Lower leg skin (tissue), 3 donors: ENCODE data around the gene SPTLC2.

Experiments used
- CTCF ChIP-seq, 3 donors: fragments of 450-650 bp; IDR thresholded peaks; one replicate each; pipeline ENCODE4 v1.5.1; 2016; ENCODE audit warnings: antibody characterized with exemption in 3 of 3, mild to moderate bottlenecking in 3 of 3, moderate library complexity in 2 of 3
- POLR2A ChIP-seq, 2 donors: fragments of 450-650 bp; IDR thresholded peaks; one replicate each; pipeline ENCODE4 v1.6.1; 2016 to 2017; ENCODE audit warnings: antibody characterized with exemption in 2 of 2, mild to moderate bottlenecking in 1 of 2, moderate library complexity in 1 of 2

DNA sequence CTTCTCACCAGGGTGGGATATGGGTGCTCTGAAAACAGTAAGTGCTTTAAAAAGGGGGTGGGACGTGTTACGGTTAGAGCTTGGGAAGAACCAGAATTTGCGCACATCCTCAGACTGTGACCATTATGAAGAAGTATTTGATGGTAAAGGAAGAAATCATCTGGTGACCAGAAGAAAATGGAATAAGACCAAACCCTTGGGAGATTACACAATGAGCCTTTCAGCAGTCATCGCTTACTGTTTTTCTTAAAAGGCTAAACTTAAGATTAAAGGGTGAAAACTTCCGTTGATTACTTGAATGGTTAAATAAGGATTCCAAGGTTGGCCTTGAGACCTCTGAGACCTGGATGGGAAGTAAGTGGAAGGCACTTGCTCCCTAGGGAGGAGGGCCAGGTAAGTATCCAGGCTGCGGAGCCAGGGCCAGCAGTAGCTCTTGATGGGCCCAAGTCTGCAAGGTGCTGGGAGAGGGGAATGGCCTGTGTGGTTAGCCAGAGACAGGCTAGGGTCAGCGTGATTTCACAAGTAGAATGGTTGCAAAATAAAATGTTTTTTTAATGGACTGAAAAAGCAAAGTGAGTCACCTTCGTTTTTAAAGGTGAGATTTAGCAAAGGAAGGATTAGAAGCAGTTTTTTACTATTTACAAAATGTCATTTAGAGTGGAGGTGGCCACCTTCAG is 104.8 kb downstream of the SPTLC2 start:
- TF ChIP-seq CTCF (IDR thresholded peaks at IDR 0.05): no peak
- TF ChIP-seq POLR2A (IDR thresholded peaks at IDR 0.05): no peak
